ENCODE data around the gene CRCP. TPM values are rescaled to one million over a fixed set of nuclear protein-coding genes. Genes with fewer than 3 reads are reported as not detected.

Gene CRCP
- total RNA-seq, 2 experiments from 2014 or later, result 18.5 to 19.6 TPM

Other genes with a start within 250 kb of the CRCP start
- gene VKORC1L1, start 241.8 kb upstream of the CRCP start, total RNA-seq, result 10 to 100 TPM in 1 of 2 experiments, 1 to 10 TPM in 1; 8.9 to 10.1 TPM
- 10 to 100 TPM; 42.8 to 44.0 TPM for gene GUSB, start 132.6 kb upstream of the CRCP start, total RNA-seq
- gene ASL, start 39.0 kb upstream of the CRCP start, total RNA-seq, result 10 to 100 TPM; 12.7 to 13.6 TPM
- gene TPST1, start 90.5 kb downstream of the CRCP start, total RNA-seq, result 1 to 10 TPM; 1.9 to 3.8 TPM